Large intestine (tissue), 12 donors: ENCODE results near the gene PPT1. TPM values are rescaled to one million over a fixed set of nuclear protein-coding genes. Genes with fewer than 3 reads are reported as not detected.
A peak's percentile ranks its signal among the peaks of the same experiment; 100 is the strongest.

Source experiments
- DNase-seq, 2 donors: peaks; one replicate each; pipeline versions ENCODE4 v3.0.0 to v3.0.0-alpha.2; 2013
- H3K27ac ChIP-seq: one replicate; pipeline ENCODE4 v1.5.1; 2013; ENCODE audit warnings: low read length
- H3K27me3 ChIP-seq: 2 replicates; pipeline ENCODE4 v1.6.1; 2013; ENCODE audit warnings: low read length; ENCODE audit not compliant: control insufficient read depth, insufficient read depth
- H3K36me3 ChIP-seq: 2 replicates; pipeline ENCODE4 v1.6.1; 2013; ENCODE audit warnings: low read length; ENCODE audit not compliant: control insufficient read depth, insufficient read depth
- H3K4me1 ChIP-seq: one replicate; pipeline ENCODE4 v1.6.1; 2013; ENCODE audit warnings: low read length; ENCODE audit not compliant: control insufficient read depth, insufficient read depth
- H3K4me3 ChIP-seq: one replicate; pipeline ENCODE4 v1.5.1; 2013; ENCODE audit warnings: low read length
- H3K9me3 ChIP-seq: one replicate; pipeline ENCODE4 v1.6.1; 2013; ENCODE audit warnings: mild to moderate bottlenecking, low read depth, low read length, moderate library complexity; ENCODE audit not compliant: control insufficient read depth
- WGBS: methylation state at CpG from one replicate; pipeline ENCODE4 v1.1.5; 2013; ENCODE audit warnings: low lambda C conversion rate; ENCODE audit not compliant: insufficient coverage; 5-methylcytosine and 5-hydroxymethylcytosine counted together
- long read RNA-seq, 11 donors: transcript quantifications; one replicate each; lab custom pipeline, GENCODE V29; 2026
- polyA plus RNA-seq: library from polyadenylated mRNA; unstranded; fragments of 120-200 nt; gene quantifications from one replicate; pipeline ENCODE4 v1.2.1, GENCODE V29; 2013

PPT1 gene
- 66.3 TPM for polyA plus RNA-seq
- long read RNA-seq, donor 1, full-length matches to known transcripts, result 9 of 9 reads
- long read RNA-seq, donor 1, partial matches to known transcripts, result 0 of 9 reads
- long read RNA-seq, donor 1, other reads (novel, unspliced or antisense), result 0 of 9 reads
- long read RNA-seq, donor 2, full-length matches to known transcripts, result 22 of 197 reads
- long read RNA-seq, donor 2, partial matches to known transcripts, result 120 of 197 reads
- long read RNA-seq, donor 2, other reads (novel, unspliced or antisense), result 55 of 197 reads
- long read RNA-seq, donor 3, result 0 reads
- long read RNA-seq, donor 4, full-length matches to known transcripts, result 3 of 3 reads
- long read RNA-seq, donor 4, partial matches to known transcripts, result 0 of 3 reads
- long read RNA-seq, donor 4, other reads (novel, unspliced or antisense), result 0 of 3 reads
- long read RNA-seq, donor 5, full-length matches to known transcripts, result 18 of 58 reads
- long read RNA-seq, donor 5, partial matches to known transcripts, result 32 of 58 reads
- long read RNA-seq, donor 5, other reads (novel, unspliced or antisense), result 8 of 58 reads
- long read RNA-seq, donor 6, full-length matches to known transcripts, result 20 of 98 reads
- long read RNA-seq, donor 6, partial matches to known transcripts, result 50 of 98 reads
- long read RNA-seq, donor 6, other reads (novel, unspliced or antisense), result 28 of 98 reads
- long read RNA-seq, donor 7, full-length matches to known transcripts, result 13 of 13 reads
- long read RNA-seq, donor 7, partial matches to known transcripts, result 0 of 13 reads
- long read RNA-seq, donor 7, other reads (novel, unspliced or antisense), result 0 of 13 reads
- long read RNA-seq, donor 8, full-length matches to known transcripts, result 28 of 37 reads
- long read RNA-seq, donor 8, partial matches to known transcripts, result 9 of 37 reads
- long read RNA-seq, donor 8, other reads (novel, unspliced or antisense), result 0 of 37 reads
- long read RNA-seq, donor 9, full-length matches to known transcripts, result 30 of 35 reads
- long read RNA-seq, donor 9, partial matches to known transcripts, result 5 of 35 reads
- long read RNA-seq, donor 9, other reads (novel, unspliced or antisense), result 0 of 35 reads
- long read RNA-seq, donor 10, full-length matches to known transcripts, result 21 of 492 reads
- long read RNA-seq, donor 10, partial matches to known transcripts, result 428 of 492 reads
- long read RNA-seq, donor 10, other reads (novel, unspliced or antisense), result 43 of 492 reads
- long read RNA-seq, donor 11, full-length matches to known transcripts, result 17 of 17 reads
- long read RNA-seq, donor 11, partial matches to known transcripts, result 0 of 17 reads
- long read RNA-seq, donor 11, other reads (novel, unspliced or antisense), result 0 of 17 reads

GRCh38 chr1:40096977-40097782 lies at the start of gene PPT1:
TSS of gene PPT1 (minus strand) at chr1:40097252. CDS start at chr1:40097238, 14 bp downstream.
- Histone ChIP-seq H3K4me1 (peaks cover 8% of the 10 kb centered on the region), H3K9me3 (no peaks in the 10 kb centered on the region), H3K4me3 (peak within 1 kb of the TSS; percentile 73), H3K27me3 (no peaks in the 10 kb centered on the region), H3K27ac (no peak within 1 kb of the TSS), H3K36me3 (peaks cover 3% of the 10 kb centered on the region)
- DNase-seq, result peak; percentile 58 to 87
- WGBS, result 0% methylated on average over 1 of the region's 51 CpGs

GRCh38 chr1:40143891-40144575 lies 47.0 kb upstream of the PPT1 start:
- H3K9me3 ChIP-seq, result no peaks in the 10 kb centered on the region
- H3K27me3 ChIP-seq, result peaks cover 28% of the 10 kb centered on the region
- no peaks in the 10 kb centered on the region for H3K36me3 ChIP-seq
- peak; percentile 34 to 50 for DNase-seq
- no peak overlapping the region for H3K4me3 ChIP-seq
- H3K27ac ChIP-seq, result no peak overlapping the region
- H3K4me1 ChIP-seq, result no peaks in the 10 kb centered on the region
- WGBS, result 100% methylated on average over 1 of the region's 7 CpGs

- no CpG with 5 or more reads among the region's 2 CpGs for WGBS
- Histone ChIP-seq H3K36me3 (no peaks in the 10 kb centered on the region), H3K27ac (no peak overlapping the region), H3K9me3 (no peaks in the 10 kb centered on the region), H3K4me3 (no peak overlapping the region), H3K4me1 (no peaks in the 10 kb centered on the region), H3K27me3 (peaks cover 19% of the 10 kb centered on the region)
- no peak for DNase-seq
These were observed 45.0 kb upstream of the PPT1 start for GRCh38 chr1:40141878-40142535.

GRCh38 chr1:40140211-40140973 lies 43.3 kb upstream of the PPT1 start:
- no peaks in the 10 kb centered on the region for H3K36me3 ChIP-seq
- H3K4me3 ChIP-seq, result no peak overlapping the region
- no peaks in the 10 kb centered on the region for H3K4me1 ChIP-seq
- WGBS, result 88% methylated on average over 4 of the region's 7 CpGs
- H3K27ac ChIP-seq, result no peak overlapping the region
- peaks cover 15% of the 10 kb centered on the region for H3K27me3 ChIP-seq
- DNase-seq, result no peak
- no peaks in the 10 kb centered on the region for H3K9me3 ChIP-seq

- DNase-seq, result no peak
- H3K4me3 ChIP-seq, result no peak overlapping the region
- peaks cover 28% of the 10 kb centered on the region for H3K27me3 ChIP-seq
- H3K9me3 ChIP-seq, result peaks cover 8% of the 10 kb centered on the region
- no peaks in the 10 kb centered on the region for H3K4me1 ChIP-seq
- no peaks in the 10 kb centered on the region for H3K36me3 ChIP-seq
- WGBS, result 65% methylated on average over 1 of the region's 2 CpGs
- no peak overlapping the region for H3K27ac ChIP-seq
These were observed 36.8 kb upstream of the PPT1 start for GRCh38 chr1:40133839-40134238.

GRCh38 chr1:40133312-40133665 lies 36.2 kb upstream of the PPT1 start:
- no peak overlapping the region for H3K27ac ChIP-seq
- 90% methylated on average over 2 of the region's 21 CpGs for WGBS
- peaks cover 28% of the 10 kb centered on the region for H3K27me3 ChIP-seq
- no peaks in the 10 kb centered on the region for H3K4me1 ChIP-seq
- peaks cover 8% of the 10 kb centered on the region for H3K9me3 ChIP-seq
- peak overlapping the region; percentile 24 for H3K4me3 ChIP-seq
- no peaks in the 10 kb centered on the region for H3K36me3 ChIP-seq
- DNase-seq, result no peak

- 15% methylated on average over 4 of the region's 44 CpGs for WGBS
- H3K36me3 ChIP-seq, result no peaks in the 10 kb centered on the region
- H3K9me3 ChIP-seq, result peaks cover 8% of the 10 kb centered on the region
- H3K4me3 ChIP-seq, result peak overlapping the region; percentile 24
- no peaks in the 10 kb centered on the region for H3K4me1 ChIP-seq
- peaks cover 28% of the 10 kb centered on the region for H3K27me3 ChIP-seq
- DNase-seq, result peak in 1 of 2 donors; percentile 16
- no peak overlapping the region for H3K27ac ChIP-seq
These were observed 35.6 kb upstream of the PPT1 start for GRCh38 chr1:40132383-40133311.

GRCh38 chr1:40130892-40131291 lies 33.8 kb upstream of the PPT1 start:
- Histone ChIP-seq H3K4me3 (no peak overlapping the region), H3K4me1 (no peaks in the 10 kb centered on the region), H3K9me3 (peaks cover 8% of the 10 kb centered on the region), H3K36me3 (no peaks in the 10 kb centered on the region), H3K27ac (no peak overlapping the region), H3K27me3 (peaks cover 25% of the 10 kb centered on the region)
- peak in 1 of 2 donors; percentile 9 for DNase-seq
- no CpG with 5 or more reads among the region's 2 CpGs for WGBS
